GM23338 (cell line): ENCODE measurements around the gene OPN1LW. TPM values are rescaled to one million over a fixed set of nuclear protein-coding genes. Genes with fewer than 3 reads are reported as not detected.

Experiments used
- ATAC-seq: fragments of 200-7000 bp; cut with Tn5 transposase; 3 replicates; pipeline ENCODE4 v1.9.1; 2020
- DNase-seq: peaks from one replicate; pipeline ENCODE4 v3.0.0-alpha.2; 2015; ENCODE audit warnings: low spot score
- H2AFZ ChIP-seq: fragments of 200-600 bp; sonication (generic); 2 replicates; pipeline ENCODE4 v1.8.0; 2016; ENCODE audit warnings: antibody characterized with exemption, mild to moderate bottlenecking, moderate library complexity
- H3F3A ChIP-seq: fragments of 200-600 bp; sonication (generic); replicated peaks from 2 replicates; pipeline ENCODE4 v1.8.0; 2017; ENCODE audit warnings: antibody characterized with exemption, mixed run types, low read depth
- H3K27ac ChIP-seq: fragments of 200-600 bp; sonication (generic); 2 replicates; pipeline ENCODE4 v1.6.1; 2016; ENCODE audit warnings: low read depth
- H3K27me3 ChIP-seq: fragments of 200-600 bp; sonication (generic); 2 replicates; pipeline ENCODE4 v1.8.0; 2016; ENCODE audit warnings: mild to moderate bottlenecking, mixed run types, moderate library complexity; ENCODE audit not compliant: insufficient read depth
- H3K36me3 ChIP-seq: fragments of 200-600 bp; sonication (generic); 2 replicates; pipeline ENCODE4 v1.8.0; 2016; ENCODE audit warnings: mild to moderate bottlenecking; ENCODE audit not compliant: insufficient read depth
- H3K4me1 ChIP-seq: fragments of 200-600 bp; sonication (generic); 2 replicates; pipeline ENCODE4 v1.8.0; 2016; ENCODE audit warnings: mild to moderate bottlenecking, moderate library complexity; ENCODE audit not compliant: insufficient read depth
- H3K4me2 ChIP-seq: fragments of 200-600 bp; sonication (generic); 2 replicates; pipeline ENCODE4 v1.7.1; 2017; ENCODE audit warnings: mixed run types
- H3K4me3 ChIP-seq: fragments of 200-600 bp; sonication (generic); 2 replicates; pipeline ENCODE4 v1.6.1; 2016; ENCODE audit warnings: mixed run types
- H3K79me2 ChIP-seq: fragments of 200-600 bp; sonication (generic); replicated peaks from 2 replicates; pipeline ENCODE4 v1.8.0; 2017; ENCODE audit warnings: mild to moderate bottlenecking; ENCODE audit not compliant: insufficient read depth
- H3K9me2 ChIP-seq: fragments of 200-600 bp; sonication (generic); 2 replicates; pipeline ENCODE4 v1.8.0; 2017; ENCODE audit not compliant: insufficient read depth
- H4K20me1 ChIP-seq: fragments of 200-600 bp; sonication (generic); replicated peaks from 2 replicates; pipeline ENCODE4 v1.8.0; 2017; ENCODE audit warnings: mild to moderate bottlenecking; ENCODE audit not compliant: insufficient read depth
- H3K27ac Mint-ChIP-seq: 2 replicates; pipeline ENCODE4 v1.8.0; 2020; ENCODE audit warnings: inconsistent platforms, mild to moderate bottlenecking, moderate library complexity, mixed read lengths
- H3K27me3 Mint-ChIP-seq: 3 replicates; pipeline ENCODE4 v1.8.0; 2022; ENCODE audit warnings: low read depth, mild to moderate bottlenecking, moderate library complexity, mixed read lengths, inconsistent platforms; ENCODE audit not compliant: insufficient read depth, poor library complexity
- H3K36me3 Mint-ChIP-seq: 3 replicates; pipeline ENCODE4 v1.8.0; 2021; ENCODE audit warnings: low read depth, mild to moderate bottlenecking, inconsistent platforms, moderate library complexity, mixed read lengths
- H3K4me1 Mint-ChIP-seq: 3 replicates; pipeline ENCODE4 v1.8.0; 2020; ENCODE audit warnings: mild to moderate bottlenecking, inconsistent platforms, mixed read lengths
- H3K4me3 Mint-ChIP-seq: 3 replicates; pipeline ENCODE4 v1.8.0; 2021; ENCODE audit warnings: moderate library complexity, mild to moderate bottlenecking, inconsistent platforms, mixed read lengths
- H3K9me3 Mint-ChIP-seq: 3 replicates; pipeline ENCODE4 v1.8.0; 2020; ENCODE audit warnings: moderate library complexity, mild to moderate bottlenecking, inconsistent platforms, mixed read lengths
- EZH2 ChIP-seq: fragments of 200-600 bp; sonication (generic); IDR thresholded peaks from one replicate; pipeline ENCODE4 v1.8.0; 2017; ENCODE audit warnings: antibody characterized with exemption, mild to moderate bottlenecking, low read depth; ENCODE audit not compliant: unreplicated experiment
- NANOG ChIP-seq: IDR thresholded peaks from 2 replicates; pipeline ENCODE4 v1.6.1; 2016; ENCODE audit warnings: antibody characterized with exemption, borderline replicate concordance
- POLR2AphosphoS5 ChIP-seq: IDR thresholded peaks from 2 replicates; pipeline ENCODE4 v1.6.1; 2016; ENCODE audit warnings: antibody characterized with exemption, low read depth
- polyA plus RNA-seq: library from polyadenylated mRNA; unstranded; fragments of >200 nt; fragmentation: Nextera tagmentation; extraction: Ambion mirVana; gene quantifications from 2 replicates; pipeline ENCODE4 v1.2.1, GENCODE V29; 2016
- total RNA-seq: library from RNA; depleted of rRNA; stranded (reverse); fragments of >200 nt; shearing (Covaris generic); gene quantifications from 2 replicates; pipeline ENCODE4 v1.2.3, GENCODE V29; 2014
- TF ChIP-seq, protein P1 (sequence below): fragments of 250-450 bp; sonication (Bioruptor Pico); IDR thresholded peaks from 2 replicates; pipeline ENCODE4 v1.5.0; 2020; ENCODE audit warnings: mild to moderate bottlenecking, moderate library complexity
- TF ChIP-seq, protein P2 (sequence below), 2 experiments: fragments of 200-600 bp in 1 of 2; sonication (generic) in 1 of 2; conservative IDR thresholded peaks; 2 replicates each; pipeline versions ENCODE4 v1.5.1 to v1.6.1; 2016 to 2017; ENCODE audit warnings: antibody characterized with exemption in 2 of 2, low read depth in 2 of 2, mild to moderate bottlenecking in 2 of 2, moderate library complexity in 1 of 2

Gene OPN1LW
- total and polyA plus RNA-seq, 2 experiments from 2014 or later: not detected

DNA sequence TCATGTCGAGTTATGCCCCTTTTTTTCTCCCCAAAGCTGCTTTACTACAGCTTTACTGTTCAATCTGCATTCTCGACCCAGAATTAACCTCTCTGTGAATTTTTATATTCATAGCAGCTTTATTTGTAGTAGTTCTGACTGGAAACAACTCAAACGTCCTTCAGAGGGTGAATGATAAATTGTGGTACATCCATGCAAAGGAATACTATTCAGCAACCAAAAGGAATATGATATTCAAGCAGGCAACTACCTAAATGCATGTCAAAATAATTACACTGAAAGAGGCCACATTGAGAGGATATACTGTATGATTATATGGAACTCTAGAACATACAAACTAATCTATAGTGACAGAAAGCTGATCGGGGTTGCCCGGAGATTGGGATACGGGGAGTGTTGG lies 26.5 kb upstream of the OPN1LW start:
- Histone ChIP-seq H4K20me1 (no peaks in the 10 kb centered on the region), H3K36me3 (no peaks in the 10 kb centered on the region)
- no peak overlapping the region for H3K27ac Mint-ChIP-seq

More for the DNA sequence above, 26.5 kb upstream of the OPN1LW start:
- Histone ChIP-seq H3K4me1 (no peaks in the 10 kb centered on the region), H3K4me2 (no peak overlapping the region), H3K27ac (no peak overlapping the region), H3K4me3 (no peak overlapping the region), H3K9me2 (no peaks in the 10 kb centered on the region), H3F3A (no peaks in the 10 kb centered on the region), H2AFZ (no peak overlapping the region), H3K79me2 (no peaks in the 10 kb centered on the region), H3K27me3 (no peaks in the 10 kb centered on the region)
- DNase-seq: no peak
- H3K36me3 Mint-ChIP-seq: no peaks in the 10 kb centered on the region
- TF ChIP-seq, protein P1, sequence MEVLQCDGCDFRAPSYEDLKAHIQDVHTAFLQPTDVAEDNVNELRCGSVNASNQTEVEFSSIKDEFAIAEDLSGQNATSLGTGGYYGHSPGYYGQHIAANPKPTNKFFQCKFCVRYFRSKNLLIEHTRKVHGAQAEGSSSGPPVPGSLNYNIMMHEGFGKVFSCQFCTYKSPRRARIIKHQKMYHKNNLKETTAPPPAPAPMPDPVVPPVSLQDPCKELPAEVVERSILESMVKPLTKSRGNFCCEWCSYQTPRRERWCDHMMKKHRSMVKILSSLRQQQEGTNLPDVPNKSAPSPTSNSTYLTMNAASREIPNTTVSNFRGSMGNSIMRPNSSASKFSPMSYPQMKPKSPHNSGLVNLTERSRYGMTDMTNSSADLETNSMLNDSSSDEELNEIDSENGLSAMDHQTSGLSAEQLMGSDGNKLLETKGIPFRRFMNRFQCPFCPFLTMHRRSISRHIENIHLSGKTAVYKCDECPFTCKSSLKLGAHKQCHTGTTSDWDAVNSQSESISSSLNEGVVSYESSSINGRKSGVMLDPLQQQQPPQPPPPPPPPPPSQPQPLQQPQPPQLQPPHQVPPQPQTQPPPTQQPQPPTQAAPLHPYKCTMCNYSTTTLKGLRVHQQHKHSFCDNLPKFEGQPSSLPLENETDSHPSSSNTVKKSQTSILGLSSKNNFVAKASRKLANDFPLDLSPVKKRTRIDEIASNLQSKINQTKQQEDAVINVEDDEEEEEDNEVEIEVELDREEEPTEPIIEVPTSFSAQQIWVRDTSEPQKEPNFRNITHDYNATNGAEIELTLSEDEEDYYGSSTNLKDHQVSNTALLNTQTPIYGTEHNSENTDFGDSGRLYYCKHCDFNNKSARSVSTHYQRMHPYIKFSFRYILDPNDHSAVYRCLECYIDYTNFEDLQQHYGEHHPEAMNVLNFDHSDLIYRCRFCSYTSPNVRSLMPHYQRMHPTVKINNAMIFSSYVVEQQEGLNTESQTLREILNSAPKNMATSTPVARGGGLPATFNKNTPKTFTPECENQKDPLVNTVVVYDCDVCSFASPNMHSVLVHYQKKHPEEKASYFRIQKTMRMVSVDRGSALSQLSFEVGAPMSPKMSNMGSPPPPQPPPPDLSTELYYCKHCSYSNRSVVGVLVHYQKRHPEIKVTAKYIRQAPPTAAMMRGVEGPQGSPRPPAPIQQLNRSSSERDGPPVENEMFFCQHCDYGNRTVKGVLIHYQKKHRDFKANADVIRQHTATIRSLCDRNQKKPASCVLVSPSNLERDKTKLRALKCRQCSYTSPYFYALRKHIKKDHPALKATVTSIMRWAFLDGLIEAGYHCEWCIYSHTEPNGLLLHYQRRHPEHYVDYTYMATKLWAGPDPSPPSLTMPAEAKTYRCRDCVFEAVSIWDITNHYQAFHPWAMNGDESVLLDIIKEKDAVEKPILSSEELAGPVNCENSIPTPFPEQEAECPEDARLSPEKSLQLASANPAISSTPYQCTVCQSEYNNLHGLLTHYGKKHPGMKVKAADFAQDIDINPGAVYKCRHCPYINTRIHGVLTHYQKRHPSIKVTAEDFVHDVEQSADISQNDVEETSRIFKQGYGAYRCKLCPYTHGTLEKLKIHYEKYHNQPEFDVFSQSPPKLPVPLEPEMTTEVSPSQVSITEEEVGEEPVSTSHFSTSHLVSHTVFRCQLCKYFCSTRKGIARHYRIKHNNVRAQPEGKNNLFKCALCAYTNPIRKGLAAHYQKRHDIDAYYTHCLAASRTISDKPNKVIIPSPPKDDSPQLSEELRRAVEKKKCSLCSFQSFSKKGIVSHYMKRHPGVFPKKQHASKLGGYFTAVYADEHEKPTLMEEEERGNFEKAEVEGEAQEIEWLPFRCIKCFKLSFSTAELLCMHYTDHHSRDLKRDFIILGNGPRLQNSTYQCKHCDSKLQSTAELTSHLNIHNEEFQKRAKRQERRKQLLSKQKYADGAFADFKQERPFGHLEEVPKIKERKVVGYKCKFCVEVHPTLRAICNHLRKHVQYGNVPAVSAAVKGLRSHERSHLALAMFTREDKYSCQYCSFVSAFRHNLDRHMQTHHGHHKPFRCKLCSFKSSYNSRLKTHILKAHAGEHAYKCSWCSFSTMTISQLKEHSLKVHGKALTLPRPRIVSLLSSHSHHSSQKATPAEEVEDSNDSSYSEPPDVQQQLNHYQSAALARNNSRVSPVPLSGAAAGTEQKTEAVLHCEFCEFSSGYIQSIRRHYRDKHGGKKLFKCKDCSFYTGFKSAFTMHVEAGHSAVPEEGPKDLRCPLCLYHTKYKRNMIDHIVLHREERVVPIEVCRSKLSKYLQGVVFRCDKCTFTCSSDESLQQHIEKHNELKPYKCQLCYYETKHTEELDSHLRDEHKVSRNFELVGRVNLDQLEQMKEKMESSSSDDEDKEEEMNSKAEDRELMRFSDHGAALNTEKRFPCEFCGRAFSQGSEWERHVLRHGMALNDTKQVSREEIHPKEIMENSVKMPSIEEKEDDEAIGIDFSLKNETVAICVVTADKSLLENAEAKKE: no peak
- TF ChIP-seq NANOG (no peak), POLR2AphosphoS5 (no peak), EZH2 (no peak)
- TF ChIP-seq, protein P2, sequence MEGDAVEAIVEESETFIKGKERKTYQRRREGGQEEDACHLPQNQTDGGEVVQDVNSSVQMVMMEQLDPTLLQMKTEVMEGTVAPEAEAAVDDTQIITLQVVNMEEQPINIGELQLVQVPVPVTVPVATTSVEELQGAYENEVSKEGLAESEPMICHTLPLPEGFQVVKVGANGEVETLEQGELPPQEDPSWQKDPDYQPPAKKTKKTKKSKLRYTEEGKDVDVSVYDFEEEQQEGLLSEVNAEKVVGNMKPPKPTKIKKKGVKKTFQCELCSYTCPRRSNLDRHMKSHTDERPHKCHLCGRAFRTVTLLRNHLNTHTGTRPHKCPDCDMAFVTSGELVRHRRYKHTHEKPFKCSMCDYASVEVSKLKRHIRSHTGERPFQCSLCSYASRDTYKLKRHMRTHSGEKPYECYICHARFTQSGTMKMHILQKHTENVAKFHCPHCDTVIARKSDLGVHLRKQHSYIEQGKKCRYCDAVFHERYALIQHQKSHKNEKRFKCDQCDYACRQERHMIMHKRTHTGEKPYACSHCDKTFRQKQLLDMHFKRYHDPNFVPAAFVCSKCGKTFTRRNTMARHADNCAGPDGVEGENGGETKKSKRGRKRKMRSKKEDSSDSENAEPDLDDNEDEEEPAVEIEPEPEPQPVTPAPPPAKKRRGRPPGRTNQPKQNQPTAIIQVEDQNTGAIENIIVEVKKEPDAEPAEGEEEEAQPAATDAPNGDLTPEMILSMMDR (conservative IDR thresholded peaks at IDR 0.05; ENCODE audit: low read depth in 2 of 2): no peak
- H3K9me3 Mint-ChIP-seq: no peaks in the 10 kb centered on the region; the same call in 2 of the 3 replicates
- peaks cover 4% of the 10 kb centered on the region; the same call in 2 of the 3 replicates for H3K4me1 Mint-ChIP-seq
- H3K27me3 Mint-ChIP-seq: peaks cover 1% of the 10 kb centered on the region
- H3K4me3 Mint-ChIP-seq: no peak overlapping the region
- ATAC-seq: no peak
